HepG2 (cell line): ENCODE results near the gene USP27X. TPM values are rescaled to one million over a fixed set of nuclear protein-coding genes. Genes with fewer than 3 reads are reported as not detected.

Source experiments
- AGO2 ChIP-seq: fragments of 200-400 bp; formaldehyde crosslinking; optimal IDR thresholded peaks from 2 replicates; pipeline ENCODE3; 2017; ENCODE audit warnings: mild to moderate bottlenecking, low read depth, low read length, moderate library complexity
- FOXP1 ChIP-seq, 2 experiments: fragments of 450-650 bp in 1 of 2; IDR thresholded peaks; 2 replicates each; pipeline ENCODE4 v1.6.1; 2017 to 2018; ENCODE audit warnings: antibody characterized with exemption in 1 of 2
- GFI1 ChIP-seq: sonication (generic); formaldehyde crosslinking; IDR thresholded peaks from 2 replicates; pipeline ENCODE4 v1.5.0; 2020; ENCODE audit warnings: missing genetic modification reagents, mild to moderate bottlenecking, borderline replicate concordance
- GLI4 ChIP-seq: sonication (generic); formaldehyde crosslinking; IDR thresholded peaks from 2 replicates; pipeline ENCODE4 v1.5.1; 2020; ENCODE audit warnings: missing genetic modification reagents, mild to moderate bottlenecking, moderate library complexity, borderline replicate concordance
- KDM2A ChIP-seq: sonication (generic); formaldehyde crosslinking; IDR thresholded peaks from 2 replicates; pipeline ENCODE4 v1.4.0; 2020; ENCODE audit warnings: low read depth, missing genetic modification reagents, borderline replicate concordance
- MXI1 ChIP-seq: IDR thresholded peaks from 3 replicates; pipeline ENCODE4 v1.6.1; 2012; ENCODE audit warnings: low read depth, low read length, inconsistent platforms, borderline replicate concordance
- NFKBIZ ChIP-seq: IDR thresholded peaks from 2 replicates; pipeline ENCODE4 v1.6.1; 2018; ENCODE audit warnings: missing genetic modification reagents, missing compliant biosample characterization
- NR2C2 ChIP-seq: sonication (generic); formaldehyde crosslinking; IDR thresholded peaks from 2 replicates; pipeline ENCODE4 v1.4.0; 2020; ENCODE audit warnings: missing genetic modification reagents, mild to moderate bottlenecking, moderate library complexity, borderline replicate concordance
- PAWR ChIP-seq: sonication (generic); formaldehyde crosslinking; IDR thresholded peaks from 2 replicates; pipeline ENCODE4 v1.4.0; 2020; ENCODE audit warnings: missing genetic modification reagents, mild to moderate bottlenecking, borderline replicate concordance
- POLR2A ChIP-seq, 2 experiments: IDR thresholded peaks; 2 replicates each; pipeline ENCODE4 v1.6.1; 2011; ENCODE audit warnings: low read depth in 2 of 2, low read length in 2 of 2, mild to moderate bottlenecking in 1 of 2, moderate library complexity in 1 of 2; ENCODE audit not compliant: insufficient read depth in 1 of 2
- RFX3 ChIP-seq: IDR thresholded peaks from 2 replicates; pipeline ENCODE4 v1.6.1; 2016; ENCODE audit warnings: missing biosample characterization, missing genetic modification reagents
- RXRA ChIP-seq: sonication (generic); formaldehyde crosslinking; IDR thresholded peaks from 2 replicates; pipeline ENCODE4 v1.5.1; 2020; ENCODE audit warnings: missing genetic modification reagents
- SALL2 ChIP-seq: sonication (generic); formaldehyde crosslinking; IDR thresholded peaks from 2 replicates; pipeline ENCODE4 v1.8.1; 2023; ENCODE audit warnings: mild to moderate bottlenecking, missing genetic modification reagents, inconsistent platforms
- SNRNP70 ChIP-seq: fragments of 200-400 bp; formaldehyde crosslinking; IDR thresholded peaks from 2 replicates; pipeline ENCODE4 v1.6.1; 2017; ENCODE audit warnings: mild to moderate bottlenecking, low read depth, low read length, moderate library complexity
- TMF1 ChIP-seq: sonication (generic); formaldehyde crosslinking; IDR thresholded peaks from 2 replicates; pipeline ENCODE4 v1.8.1; 2022; ENCODE audit warnings: low read depth, missing genetic modification reagents
- YY1 ChIP-seq: IDR thresholded peaks from 2 replicates; pipeline ENCODE4 v1.6.1; 2011; ENCODE audit warnings: low read length, low read depth, moderate library complexity, mild to moderate bottlenecking; ENCODE audit not compliant: insufficient read depth, insufficient replicate concordance
- ZFP36L2 ChIP-seq: sonication (generic); formaldehyde crosslinking; IDR thresholded peaks from 2 replicates; pipeline ENCODE4 v1.4.0; 2020; ENCODE audit warnings: missing genetic modification reagents
- ZKSCAN8 ChIP-seq: IDR thresholded peaks from 2 replicates; pipeline ENCODE4 v1.6.1; 2016; ENCODE audit warnings: borderline replicate concordance, missing genetic modification reagents, missing compliant biosample characterization
- ZNF12 ChIP-seq: sonication (generic); formaldehyde crosslinking; IDR thresholded peaks from 2 replicates; pipeline ENCODE4 v1.5.0; 2020; ENCODE audit warnings: missing genetic modification reagents
- ZNF143 ChIP-seq: sonication (generic); formaldehyde crosslinking; IDR thresholded peaks from 2 replicates; pipeline ENCODE4 v1.4.0; 2020; ENCODE audit warnings: missing genetic modification reagents
- ZNF598 ChIP-seq: sonication (generic); formaldehyde crosslinking; IDR thresholded peaks from 2 replicates; pipeline ENCODE4 v1.5.1; 2020; ENCODE audit warnings: mild to moderate bottlenecking, missing genetic modification reagents, borderline replicate concordance
- ZNF747 ChIP-seq: sonication (generic); formaldehyde crosslinking; IDR thresholded peaks from 2 replicates; pipeline ENCODE4 v1.8.1; 2023; ENCODE audit warnings: missing genetic modification reagents, mild to moderate bottlenecking, borderline replicate concordance
- polyA plus RNA-seq, 8 experiments: library from polyadenylated mRNA; depleted of rRNA in 3 of 8; stranded (reverse) in 7 of 8; unstranded in 1 of 8; fragments of >200 nt; fragmentation: Illumina TruSeq in 4 of 8; extraction: Trizol in 4 of 8; gene quantifications; 2 replicates each; pipeline versions ENCODE4 v1.2.1 to v1.2.3, GENCODE V29; 2011 to 2016; ENCODE audit warnings: low read depth in 4 of 8, missing spikeins in 1 of 8, mixed read lengths in 1 of 8; ENCODE audit not compliant: insufficient read depth in 1 of 8
- total RNA-seq, 5 experiments: library from RNA; depleted of rRNA; stranded (reverse); fragments of >200 nt; fragmentation: Illumina TruSeq; extraction: Trizol; gene quantifications; 2 replicates each; pipeline ENCODE4 v1.2.3, GENCODE V29; 2016; ENCODE audit warnings: low read depth in 1 of 5
- TF ChIP-seq, protein P1 (sequence below): sonication (generic); formaldehyde crosslinking; IDR thresholded peaks from 2 replicates; pipeline ENCODE4 v1.4.0; 2020; ENCODE audit warnings: missing genetic modification reagents; ENCODE audit errors: not compliant biosample characterization
- TF ChIP-seq, protein P2 (sequence below): sonication (generic); formaldehyde crosslinking; conservative IDR thresholded peaks from 2 replicates; pipeline ENCODE4 v1.8.0; 2022; ENCODE audit warnings: missing genetic modification reagents
- TF ChIP-seq, protein P3 (sequence below): sonication (generic); formaldehyde crosslinking; IDR thresholded peaks from 2 replicates; pipeline ENCODE4 v1.4.0; 2020; ENCODE audit warnings: missing genetic modification reagents
- TF ChIP-seq, protein P4 (sequence below): sonication (generic); formaldehyde crosslinking; IDR thresholded peaks from 2 replicates; pipeline ENCODE4 v1.5.0; 2020; ENCODE audit warnings: mild to moderate bottlenecking, low read depth, missing genetic modification reagents, borderline replicate concordance

The USP27X gene
- total and polyA plus RNA-seq, 2 of the 13 experiments (the other 11 are each of a cell fraction or from before 2014, with no cell fraction given) = 7.2 to 9.7 TPM

DNA sequence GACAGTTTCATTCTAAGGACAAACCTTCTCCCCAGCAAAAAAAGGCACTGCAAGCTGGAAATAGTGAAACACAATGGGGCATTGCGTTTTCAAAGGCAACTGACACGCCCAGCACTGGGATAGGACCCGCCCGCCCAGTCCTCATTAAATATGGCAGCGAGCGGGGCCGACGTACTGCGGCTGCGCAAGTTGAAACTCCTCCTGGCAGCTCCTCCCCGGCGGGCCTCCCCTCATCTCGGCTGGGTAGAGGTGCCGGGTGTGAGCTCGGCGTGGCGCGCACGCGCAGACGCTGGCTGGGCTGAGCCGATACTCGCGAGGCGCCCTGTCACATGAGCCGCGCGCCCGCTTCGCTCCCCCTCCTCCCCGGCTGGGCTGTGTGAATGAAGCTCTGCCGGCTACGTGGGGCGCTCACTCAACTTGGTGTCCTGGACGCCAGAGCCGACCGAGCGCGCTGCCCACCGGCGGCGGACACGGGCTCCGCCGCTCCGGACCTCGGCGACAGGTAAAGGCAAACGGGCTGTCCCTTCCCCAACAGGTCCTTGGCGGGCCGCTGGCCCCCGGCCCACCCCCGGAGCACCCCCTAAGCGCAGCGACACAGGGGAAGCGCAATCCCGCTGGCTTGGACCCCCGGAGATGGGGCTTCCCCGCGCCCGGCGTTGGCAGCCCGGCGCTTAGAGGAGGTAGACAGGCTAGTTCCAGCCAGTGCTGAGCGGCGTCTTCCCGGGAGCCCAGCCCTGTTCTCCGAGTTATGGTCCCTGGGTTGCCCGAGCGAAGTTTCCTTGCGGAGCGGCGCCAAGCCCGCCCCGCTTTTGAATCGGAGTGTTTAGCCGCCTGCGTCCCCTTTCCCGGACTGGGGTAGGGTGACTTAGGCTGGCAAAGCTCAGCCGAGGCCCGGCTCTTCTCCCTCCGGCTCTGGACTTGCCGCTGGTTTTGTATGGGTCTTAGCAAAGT, 43.3 kb downstream of the USP27X start, which contains the start of gene CLCN5 (continued):
- TF ChIP-seq, protein P1, sequence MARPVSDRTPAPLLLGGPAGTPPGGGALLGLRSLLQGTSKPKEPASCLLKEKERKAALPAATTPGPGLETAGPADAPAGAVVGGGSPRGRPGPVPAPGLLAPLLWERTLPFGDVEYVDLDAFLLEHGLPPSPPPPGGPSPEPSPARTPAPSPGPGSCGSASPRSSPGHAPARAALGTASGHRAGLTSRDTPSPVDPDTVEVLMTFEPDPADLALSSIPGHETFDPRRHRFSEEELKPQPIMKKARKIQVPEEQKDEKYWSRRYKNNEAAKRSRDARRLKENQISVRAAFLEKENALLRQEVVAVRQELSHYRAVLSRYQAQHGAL (CRISPR knock-in tag) = no peak
- TF ChIP-seq SNRNP70 (no peak), RXRA (CRISPR knock-in tag) (no peak), ZKSCAN8 (CRISPR knock-in tag) (no peak), PAWR (CRISPR knock-in tag) (no peak), NFKBIZ (CRISPR knock-in tag) (no peak), NR2C2 (CRISPR knock-in tag) (no peak), MXI1 (peak; percentile 60; the same call in 1 of the 3 replicates), FOXP1 (IDR thresholded peaks at IDR 0.05) (no peak), FOXP1 (CRISPR knock-in tag; IDR thresholded peaks at IDR 0.05) (no peak), TMF1 (CRISPR knock-in tag) (no peak), ZFP36L2 (CRISPR knock-in tag) (no peak), ZNF747 (CRISPR knock-in tag) (no peak), SALL2 (CRISPR knock-in tag) (no peak), POLR2A (IDR thresholded peaks at IDR 0.05; ENCODE audit: insufficient read depth in 1 of 2, low read depth in 2 of 2, low read length in 2 of 2) (peak in 1 of 2 experiments; percentile 49; a peak in 3 of 4 replicates), KDM2A (peak; percentile 61; the same call in 1 of the 2 replicates), AGO2 (no peak), YY1 (peak; percentile 84), ZNF143 (CRISPR knock-in tag) (no peak), ZNF12 (CRISPR knock-in tag) (no peak), ZNF598 (CRISPR knock-in tag) (no peak), GLI4 (CRISPR knock-in tag) (no peak), GFI1 (no peak), RFX3 (no peak)
- TF ChIP-seq, protein P2, sequence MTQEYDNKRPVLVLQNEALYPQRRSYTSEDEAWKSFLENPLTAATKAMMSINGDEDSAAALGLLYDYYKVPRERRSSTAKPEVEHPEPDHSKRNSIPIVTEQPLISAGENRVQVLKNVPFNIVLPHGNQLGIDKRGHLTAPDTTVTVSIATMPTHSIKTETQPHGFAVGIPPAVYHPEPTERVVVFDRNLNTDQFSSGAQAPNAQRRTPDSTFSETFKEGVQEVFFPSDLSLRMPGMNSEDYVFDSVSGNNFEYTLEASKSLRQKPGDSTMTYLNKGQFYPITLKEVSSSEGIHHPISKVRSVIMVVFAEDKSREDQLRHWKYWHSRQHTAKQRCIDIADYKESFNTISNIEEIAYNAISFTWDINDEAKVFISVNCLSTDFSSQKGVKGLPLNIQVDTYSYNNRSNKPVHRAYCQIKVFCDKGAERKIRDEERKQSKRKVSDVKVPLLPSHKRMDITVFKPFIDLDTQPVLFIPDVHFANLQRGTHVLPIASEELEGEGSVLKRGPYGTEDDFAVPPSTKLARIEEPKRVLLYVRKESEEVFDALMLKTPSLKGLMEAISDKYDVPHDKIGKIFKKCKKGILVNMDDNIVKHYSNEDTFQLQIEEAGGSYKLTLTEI (CRISPR knock-in tag) = no peak
- TF ChIP-seq, protein P3, sequence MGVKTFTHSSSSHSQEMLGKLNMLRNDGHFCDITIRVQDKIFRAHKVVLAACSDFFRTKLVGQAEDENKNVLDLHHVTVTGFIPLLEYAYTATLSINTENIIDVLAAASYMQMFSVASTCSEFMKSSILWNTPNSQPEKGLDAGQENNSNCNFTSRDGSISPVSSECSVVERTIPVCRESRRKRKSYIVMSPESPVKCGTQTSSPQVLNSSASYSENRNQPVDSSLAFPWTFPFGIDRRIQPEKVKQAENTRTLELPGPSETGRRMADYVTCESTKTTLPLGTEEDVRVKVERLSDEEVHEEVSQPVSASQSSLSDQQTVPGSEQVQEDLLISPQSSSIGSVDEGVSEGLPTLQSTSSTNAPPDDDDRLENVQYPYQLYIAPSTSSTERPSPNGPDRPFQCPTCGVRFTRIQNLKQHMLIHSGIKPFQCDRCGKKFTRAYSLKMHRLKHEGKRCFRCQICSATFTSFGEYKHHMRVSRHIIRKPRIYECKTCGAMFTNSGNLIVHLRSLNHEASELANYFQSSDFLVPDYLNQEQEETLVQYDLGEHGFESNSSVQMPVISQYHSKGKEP (CRISPR knock-in tag) = no peak
- TF ChIP-seq, protein P4, sequence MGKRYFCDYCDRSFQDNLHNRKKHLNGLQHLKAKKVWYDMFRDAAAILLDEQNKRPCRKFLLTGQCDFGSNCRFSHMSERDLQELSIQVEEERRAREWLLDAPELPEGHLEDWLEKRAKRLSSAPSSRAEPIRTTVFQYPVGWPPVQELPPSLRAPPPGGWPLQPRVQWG = no peak
